GM21367 (cell line): ENCODE data around the gene PAM.
"Not testable (repeated sequence)": the region's sequence is repeated elsewhere in the genome, so short reads cannot be mapped to it uniquely, and the experiment has no call there.

Source experiments
- ATAC-seq: cut with Tn5 transposase; IDR thresholded peaks from one replicate; pipeline ENCODE4 v1.9.1; 2021; ENCODE audit not compliant: unreplicated experiment

PAM gene

DNA sequence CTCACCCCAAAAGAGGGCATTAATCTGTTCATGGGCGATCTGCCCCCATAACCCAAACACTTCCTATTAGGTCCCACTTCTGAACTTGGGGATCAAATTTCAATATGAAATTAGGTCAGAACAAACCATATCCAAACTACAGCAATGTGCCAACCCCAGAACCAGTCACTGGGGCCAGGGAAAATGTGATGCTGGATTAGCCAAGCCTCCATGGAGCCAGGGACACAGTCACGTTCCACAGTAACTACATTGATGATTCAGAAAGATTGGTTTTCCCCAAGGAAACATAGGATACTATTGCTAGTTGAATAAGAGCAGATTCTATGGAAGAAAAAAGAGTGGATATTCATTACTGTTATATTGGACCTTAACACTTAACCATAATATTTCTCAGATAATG, 280.6 kb downstream of the PAM start:
- no peak for ATAC-seq

DNA sequence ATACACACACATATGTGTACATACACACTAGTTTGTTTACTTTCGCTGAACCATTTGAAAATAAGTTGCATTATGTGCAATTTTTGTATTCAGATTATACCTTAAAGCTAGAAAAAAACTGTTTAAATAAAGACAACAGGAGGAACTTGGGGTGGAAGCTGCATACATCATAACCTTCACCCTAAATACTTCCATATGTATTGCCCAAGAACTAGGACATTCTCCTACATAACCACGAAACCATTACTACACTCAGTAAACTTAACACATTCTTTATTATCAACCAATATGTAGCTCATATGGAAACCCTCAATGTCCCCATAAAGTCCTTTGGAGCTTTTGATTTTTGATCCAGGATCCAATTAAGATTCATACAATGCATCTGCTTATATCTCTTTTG, 281.5 kb downstream of the PAM start:
- ATAC-seq, result no peak

DNA sequence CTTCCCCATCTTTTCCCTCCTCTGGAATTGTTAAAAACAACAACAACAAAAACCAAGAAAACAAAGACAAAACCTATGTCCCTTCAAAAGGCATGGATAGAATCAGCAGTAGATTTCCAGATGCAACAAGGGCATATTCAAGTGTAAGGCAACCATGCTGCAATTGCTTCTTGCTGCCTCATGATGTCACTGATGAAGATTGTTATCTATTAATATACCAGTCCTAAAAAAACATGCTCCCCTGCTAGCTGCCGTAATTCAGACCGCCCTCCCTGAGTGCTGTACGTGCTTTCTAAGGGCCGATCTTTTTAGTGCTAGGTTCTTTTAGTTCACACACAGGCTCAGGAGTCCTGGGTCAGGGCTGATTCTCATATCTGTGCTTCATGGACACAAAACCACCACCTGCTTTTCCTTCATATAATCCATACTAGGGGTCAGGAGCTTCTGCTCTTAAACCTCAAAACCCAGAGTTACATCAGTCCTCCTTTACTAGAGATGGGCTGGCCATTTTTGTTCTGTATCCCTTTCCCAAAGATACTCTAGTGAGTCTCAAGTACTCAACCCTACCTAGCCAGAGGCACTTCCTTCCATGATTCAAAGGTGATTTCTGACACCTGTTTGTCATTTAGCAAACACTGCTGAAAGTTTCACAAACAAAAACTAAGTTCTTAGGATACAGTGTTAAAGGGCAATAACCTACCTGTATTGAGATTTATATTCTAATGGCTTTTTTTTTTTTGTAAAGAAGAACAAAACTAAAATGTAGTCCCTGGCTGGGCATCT, 282.8 kb downstream of the PAM start:
- ATAC-seq, result no peak

DNA sequence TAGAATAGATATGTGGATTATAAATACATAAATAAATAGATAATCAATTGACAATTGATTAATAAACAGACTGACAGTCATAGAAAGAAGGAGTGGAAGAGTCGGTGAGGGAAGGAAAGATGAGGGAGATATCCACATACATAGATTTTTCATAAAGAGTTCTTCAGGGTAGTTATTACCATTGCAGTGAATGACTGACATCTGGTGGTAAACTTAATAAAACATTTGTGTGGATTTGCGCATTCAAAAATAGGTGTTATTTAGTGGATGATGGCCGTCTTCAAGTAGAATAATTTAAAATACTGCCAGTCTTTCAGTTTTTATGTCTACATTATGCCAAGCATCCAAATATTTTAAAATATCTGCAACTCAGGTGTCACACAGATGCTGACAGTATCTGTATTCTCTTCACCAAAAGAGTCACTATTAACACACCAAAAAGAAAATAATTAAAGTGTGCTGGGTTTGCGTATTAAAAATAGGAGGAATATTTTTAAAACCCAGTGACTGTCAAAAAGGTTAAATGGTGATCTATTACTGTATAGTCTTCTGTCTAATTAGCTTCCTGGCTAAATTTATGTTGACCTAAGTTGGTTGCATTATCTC, 286.1 kb downstream of the PAM start:
- no peak for ATAC-seq

DNA sequence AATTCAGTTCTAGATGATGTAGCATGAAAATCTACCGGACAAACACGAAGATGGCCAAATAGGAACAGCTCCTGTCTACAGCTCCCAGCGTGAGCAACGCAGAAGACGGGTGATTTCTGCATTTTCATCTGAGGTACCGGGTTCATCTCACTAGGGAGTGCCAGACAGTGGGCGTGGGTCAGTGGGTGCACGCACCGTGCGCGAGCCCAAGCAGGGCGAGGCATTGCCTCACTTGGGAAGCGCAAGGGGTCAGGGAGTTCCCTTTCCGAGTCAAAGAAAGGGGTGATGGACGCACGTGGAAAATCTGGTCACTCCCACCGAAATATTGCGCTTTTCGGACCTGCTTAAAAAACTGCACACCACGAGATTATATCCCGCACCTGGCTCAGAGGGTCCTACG, 291.6 kb downstream of the PAM start:
- not testable (repeated sequence) for ATAC-seq

DNA sequence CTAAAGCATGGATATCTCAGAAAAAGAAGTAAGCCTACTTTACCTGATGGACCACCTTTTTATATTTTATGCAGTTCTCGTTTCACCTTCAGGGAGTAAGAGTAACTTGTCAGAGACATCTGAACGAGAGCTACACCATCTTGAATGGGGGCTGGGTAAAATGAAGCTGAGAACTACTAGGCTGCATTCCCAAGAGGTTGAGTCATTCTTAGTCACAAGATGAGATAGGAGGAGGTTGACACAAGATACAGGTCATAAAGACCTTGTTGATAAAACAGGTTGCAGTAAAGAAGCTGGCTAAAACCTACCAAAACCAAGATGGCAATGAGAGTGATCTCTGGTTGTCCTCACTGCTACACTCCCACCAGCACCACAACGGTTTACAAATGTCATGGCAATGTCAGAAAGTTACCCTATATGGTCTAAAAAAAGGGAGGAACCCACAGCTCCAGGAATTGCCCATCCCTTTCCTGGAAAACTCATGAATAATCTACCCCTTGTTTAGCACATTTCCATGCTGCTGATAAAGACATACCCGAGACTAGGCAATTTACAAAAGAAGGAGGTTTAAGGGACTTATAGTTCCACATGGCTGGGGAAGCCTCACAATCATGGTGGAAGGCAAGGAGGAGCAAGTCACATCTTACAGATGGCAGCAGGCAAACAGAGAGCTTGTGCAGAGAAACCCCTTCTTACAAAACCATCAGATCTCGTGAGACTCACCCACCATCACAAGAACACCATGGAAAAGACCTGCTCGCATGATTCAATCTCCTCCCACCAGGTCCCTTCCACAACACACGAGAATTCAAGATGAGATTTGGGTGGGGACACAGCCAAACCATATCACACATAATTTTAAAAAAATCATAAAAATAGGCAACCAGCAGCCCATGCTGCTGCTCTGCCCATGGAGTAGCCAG, 302.4 kb downstream of the PAM start:
- ATAC-seq, result no peak

DNA sequence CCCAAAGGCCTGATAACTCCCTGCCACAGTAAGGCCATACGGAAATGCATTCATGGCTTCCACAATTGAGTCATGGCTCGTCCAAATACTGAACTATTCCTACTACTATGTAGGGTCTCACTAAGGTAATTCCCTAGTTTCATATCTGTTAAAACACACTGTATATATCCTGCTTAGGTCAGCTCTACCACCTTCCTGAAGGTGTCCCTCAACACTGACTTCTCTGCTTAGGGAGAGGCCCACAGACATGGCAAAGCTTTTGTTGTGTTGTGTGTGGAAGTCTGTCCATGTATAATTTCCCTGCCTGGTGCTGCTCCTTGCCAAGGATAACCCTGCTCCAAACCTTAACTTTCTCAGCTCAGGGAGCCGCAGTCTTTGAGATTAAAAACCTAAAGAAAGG, 304.4 kb downstream of the PAM start:
- ATAC-seq, result no peak

DNA sequence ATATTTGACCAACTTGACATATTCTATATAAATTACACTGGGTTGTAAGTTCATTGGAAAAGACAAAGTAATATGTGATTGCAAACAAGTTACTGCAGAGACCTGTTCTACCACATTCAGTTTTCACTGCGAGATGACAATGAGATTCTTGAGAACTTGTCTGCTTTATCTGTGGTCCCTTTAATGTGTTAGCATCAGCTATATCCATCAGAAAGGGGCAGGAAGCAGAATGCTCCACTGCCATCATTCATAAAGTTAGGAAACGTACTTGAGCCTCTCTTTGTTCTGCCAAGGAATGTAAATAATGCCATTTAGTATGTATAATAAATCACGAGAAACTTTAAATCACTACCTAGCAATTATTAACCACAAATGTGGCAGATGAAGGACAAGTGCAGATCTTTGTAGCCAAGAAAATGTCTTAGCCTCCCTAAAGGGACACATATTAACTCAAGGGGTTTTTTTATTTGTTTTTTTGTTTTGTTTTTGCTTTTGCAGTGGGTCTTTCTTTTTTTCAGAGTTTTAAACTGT, 305.4 kb downstream of the PAM start:
- no peak for ATAC-seq

DNA sequence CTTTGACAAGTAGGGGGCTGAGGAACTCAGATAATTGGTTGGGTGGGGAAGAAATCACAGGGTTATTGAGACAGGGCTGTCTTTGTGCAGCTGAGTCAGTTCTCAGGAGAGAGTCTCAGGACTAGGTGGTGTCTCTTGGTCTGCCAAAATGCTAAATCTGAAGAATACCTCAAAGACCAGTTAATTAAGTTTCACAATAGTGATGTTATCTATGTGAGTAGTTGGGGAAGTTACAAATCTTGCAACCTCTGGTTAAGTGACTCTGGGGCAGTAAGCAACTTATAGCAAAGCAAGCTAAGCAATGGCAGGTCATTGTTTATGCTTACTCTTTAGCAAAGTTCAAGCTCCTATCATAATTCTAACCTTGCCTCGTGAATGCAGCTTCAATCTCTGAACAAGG, 311.2 kb downstream of the PAM start:
- ATAC-seq, result no peak

DNA sequence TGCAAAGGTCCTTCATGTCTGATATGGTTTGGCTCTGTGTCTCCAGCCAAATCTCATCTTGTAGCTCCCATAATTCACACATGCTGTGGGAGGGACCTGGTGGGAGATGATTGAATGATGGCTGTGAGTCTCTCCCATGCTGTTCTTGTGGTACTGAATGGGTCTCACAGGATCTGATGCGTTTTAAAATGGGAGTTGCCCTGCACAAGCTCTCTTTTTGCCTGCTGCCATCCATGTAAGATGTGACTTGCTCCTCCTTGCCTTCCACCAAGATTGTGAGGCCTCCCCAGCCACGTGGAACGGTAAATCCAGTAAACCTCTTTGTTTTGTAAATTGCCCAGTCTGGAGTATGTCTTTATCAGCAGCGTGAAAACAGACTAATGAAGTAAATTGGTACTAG, 318.4 kb downstream of the PAM start:
- ATAC-seq, result not testable (repeated sequence)

DNA sequence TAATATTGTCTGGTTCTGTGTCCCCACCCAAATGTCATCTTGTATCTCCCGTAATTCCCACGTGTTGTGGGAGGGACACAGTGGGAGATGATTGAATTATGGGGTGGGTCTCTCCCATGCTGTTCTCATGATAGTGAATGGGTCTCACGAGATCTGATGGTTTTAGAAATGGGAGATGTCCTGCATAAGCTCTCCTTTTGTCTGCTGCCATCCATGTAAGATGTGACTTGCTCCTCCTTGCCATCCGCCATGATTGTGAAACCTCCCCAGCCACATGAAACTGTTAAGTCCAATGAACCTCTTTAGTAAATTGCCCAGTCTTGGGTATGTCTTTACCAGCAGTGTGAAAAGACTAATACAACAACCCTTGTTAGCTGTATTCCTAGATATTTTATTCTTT, 320.3 kb downstream of the PAM start:
- no peak for ATAC-seq
